OCI-LY3 (cell line): ENCODE measurements around the gene ACADVL.

ENCODE experiments used
- H2AFZ ChIP-seq: fragments of 200-600, 300-600 bp; shearing (Covaris generic); 2 replicates; pipeline ENCODE4 v1.6.0; 2014; ENCODE audit warnings: antibody characterized with exemption, low read depth, low read length
- H3K27ac ChIP-seq: fragments of 200-600, 300-600 bp; sonication (generic); 2 replicates; pipeline ENCODE4 v1.5.1; 2014; ENCODE audit warnings: mild to moderate bottlenecking, low read length, moderate library complexity, mixed read lengths
- H3K27me3 ChIP-seq: fragments of 200-600, 300-600 bp; sonication (generic); 2 replicates; pipeline ENCODE4 v1.6.1; 2014; ENCODE audit warnings: low read depth, low read length, mixed read lengths
- H3K36me3 ChIP-seq: fragments of 200-600, 300-600 bp; sonication (generic); replicated peaks from 2 replicates; pipeline ENCODE3; 2014; ENCODE audit warnings: low read depth, low read length, mixed read lengths
- H3K4me1 ChIP-seq: fragments of 300-600, 200-600 bp; sonication (generic); 2 replicates; pipeline ENCODE4 v1.6.1; 2014; ENCODE audit warnings: low read length, mixed read lengths
- H3K4me2 ChIP-seq: fragments of 200-600, 300-600 bp; sonication (generic); 2 replicates; pipeline ENCODE4 v1.6.1; 2014; ENCODE audit warnings: low read length, mixed read lengths
- H3K4me3 ChIP-seq: fragments of 300-600, 200-600 bp; sonication (generic); 2 replicates; pipeline ENCODE4 v1.5.1; 2014; ENCODE audit warnings: antibody characterized with exemption, mild to moderate bottlenecking, low read length, moderate library complexity
- H3K79me2 ChIP-seq: fragments of 300-600, 200-600 bp; shearing (Covaris generic); 2 replicates; pipeline ENCODE4 v1.6.1; 2014; ENCODE audit warnings: mild to moderate bottlenecking, low read length, mixed read lengths
- H3K9ac ChIP-seq: fragments of 300-600, 200-600 bp; shearing (Covaris generic); 2 replicates; pipeline ENCODE4 v1.6.0; 2014; ENCODE audit warnings: mild to moderate bottlenecking, low read length, moderate library complexity
- H3K9me3 ChIP-seq: fragments of 200-600, 300-600 bp; shearing (Covaris generic); 2 replicates; pipeline ENCODE4 v1.6.1; 2014; ENCODE audit warnings: low read length, mixed read lengths; ENCODE audit not compliant: insufficient read depth
- H4K20me1 ChIP-seq: fragments of 200-600, 300-600 bp; sonication (generic); 2 replicates; pipeline ENCODE4 v1.6.1; 2016; ENCODE audit warnings: low read length, mixed read lengths; ENCODE audit not compliant: insufficient read depth
- EZH2phosphoT487 ChIP-seq: fragments of 200-600 bp; shearing (Covaris generic); IDR thresholded peaks from 2 replicates; pipeline ENCODE4 v1.6.1; 2018; ENCODE audit warnings: antibody characterized with exemption, mixed run types, low read depth
- TF ChIP-seq, protein P1 (sequence below): fragments of 200-600, 300-600 bp; sonication (generic); IDR thresholded peaks from 2 replicates; pipeline ENCODE4 v1.5.1; 2014; ENCODE audit warnings: antibody characterized with exemption, low read length, low read depth

The ACADVL gene

GRCh38 chr17:7237266-7237760, 17.6 kb downstream of the ACADVL start:
- peak overlapping the region; percentile 100; the same call in 1 of the 2 replicates for H3K9ac ChIP-seq
- H3K9me3 ChIP-seq: no peaks in the 10 kb centered on the region
- no peak overlapping the region for H2AFZ ChIP-seq
- peaks cover 30% of the 10 kb centered on the region for H3K4me1 ChIP-seq
- no peaks in the 10 kb centered on the region for H3K27me3 ChIP-seq
- H3K4me2 ChIP-seq: peak overlapping the region; percentile 77
- peaks cover 67% of the 10 kb centered on the region for H3K79me2 ChIP-seq
- H3K27ac ChIP-seq: peak overlapping the region; percentile 93
- H3K4me3 ChIP-seq: peak overlapping the region; percentile 100
- H3K36me3 ChIP-seq: peaks cover 13% of the 10 kb centered on the region
- TF ChIP-seq, protein P1, sequence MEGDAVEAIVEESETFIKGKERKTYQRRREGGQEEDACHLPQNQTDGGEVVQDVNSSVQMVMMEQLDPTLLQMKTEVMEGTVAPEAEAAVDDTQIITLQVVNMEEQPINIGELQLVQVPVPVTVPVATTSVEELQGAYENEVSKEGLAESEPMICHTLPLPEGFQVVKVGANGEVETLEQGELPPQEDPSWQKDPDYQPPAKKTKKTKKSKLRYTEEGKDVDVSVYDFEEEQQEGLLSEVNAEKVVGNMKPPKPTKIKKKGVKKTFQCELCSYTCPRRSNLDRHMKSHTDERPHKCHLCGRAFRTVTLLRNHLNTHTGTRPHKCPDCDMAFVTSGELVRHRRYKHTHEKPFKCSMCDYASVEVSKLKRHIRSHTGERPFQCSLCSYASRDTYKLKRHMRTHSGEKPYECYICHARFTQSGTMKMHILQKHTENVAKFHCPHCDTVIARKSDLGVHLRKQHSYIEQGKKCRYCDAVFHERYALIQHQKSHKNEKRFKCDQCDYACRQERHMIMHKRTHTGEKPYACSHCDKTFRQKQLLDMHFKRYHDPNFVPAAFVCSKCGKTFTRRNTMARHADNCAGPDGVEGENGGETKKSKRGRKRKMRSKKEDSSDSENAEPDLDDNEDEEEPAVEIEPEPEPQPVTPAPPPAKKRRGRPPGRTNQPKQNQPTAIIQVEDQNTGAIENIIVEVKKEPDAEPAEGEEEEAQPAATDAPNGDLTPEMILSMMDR: no peak
- TF ChIP-seq EZH2phosphoT487: no peak
- peaks cover 7% of the 10 kb centered on the region for H4K20me1 ChIP-seq

DNA sequence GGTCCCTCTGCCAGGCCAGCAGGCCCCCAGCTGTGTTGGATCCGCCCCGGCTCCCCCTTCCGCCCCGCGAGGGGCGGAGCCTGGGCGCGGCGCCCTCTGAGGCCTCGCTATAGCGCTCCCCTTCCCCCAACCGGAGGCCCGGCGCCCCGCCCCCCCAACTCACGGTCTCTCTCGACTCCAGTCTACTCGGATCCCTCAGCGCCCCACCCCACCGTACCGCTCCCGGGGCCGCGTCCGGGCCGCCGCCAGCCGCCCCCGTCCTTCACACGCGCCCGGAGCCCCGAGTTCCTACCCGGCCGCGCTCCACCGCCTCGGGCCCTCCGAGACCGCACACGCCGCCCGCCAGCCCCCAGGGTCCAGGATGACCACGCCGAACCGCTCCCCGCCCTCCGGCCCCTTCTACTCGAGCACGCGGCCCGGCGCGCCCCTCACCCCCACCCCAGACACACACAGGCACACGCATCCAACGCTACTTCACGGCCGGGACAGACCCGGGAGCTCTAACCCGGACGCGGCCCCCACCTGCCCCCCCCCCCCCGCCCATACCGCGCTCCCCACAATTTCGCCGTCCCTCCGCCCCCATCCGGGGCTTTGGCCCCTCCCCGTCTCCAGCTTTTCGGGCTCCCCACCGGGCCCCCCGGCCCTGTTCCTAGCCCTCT, 18.2 kb downstream of the ACADVL start:
- Histone ChIP-seq H3K4me2 (peak overlapping the region; percentile 77), H2AFZ (no peak overlapping the region), H3K4me3 (peak overlapping the region; percentile 100), H4K20me1 (peaks cover 5% of the 10 kb centered on the region), H3K79me2 (peaks cover 61% of the 10 kb centered on the region), H3K36me3 (peaks cover 13% of the 10 kb centered on the region), H3K27me3 (no peaks in the 10 kb centered on the region), H3K27ac (peak overlapping the region; percentile 93), H3K9me3 (no peaks in the 10 kb centered on the region), H3K9ac (peak overlapping the region; percentile 100), H3K4me1 (peaks cover 30% of the 10 kb centered on the region)
- TF ChIP-seq, protein P1: no peak
- no peak for TF ChIP-seq EZH2phosphoT487

GRCh38 chr17:7238420-7239090, 18.8 kb downstream of the ACADVL start:
- H2AFZ ChIP-seq: no peak overlapping the region
- peak overlapping the region; percentile 93 for H3K27ac ChIP-seq
- H3K4me2 ChIP-seq: peak overlapping the region; percentile 65
- H3K79me2 ChIP-seq: peaks cover 55% of the 10 kb centered on the region
- no peaks in the 10 kb centered on the region for H3K9me3 ChIP-seq
- peak overlapping the region; percentile 100 for H3K9ac ChIP-seq
- H3K4me3 ChIP-seq: peak overlapping the region; percentile 100
- H3K4me1 ChIP-seq: peaks cover 31% of the 10 kb centered on the region
- peaks cover 14% of the 10 kb centered on the region for H3K36me3 ChIP-seq
- TF ChIP-seq, protein P1: no peak
- no peak for TF ChIP-seq EZH2phosphoT487
- no peaks in the 10 kb centered on the region for H3K27me3 ChIP-seq
- peaks cover 5% of the 10 kb centered on the region for H4K20me1 ChIP-seq
